Uterus (tissue), 2 donors: ENCODE results near the gene TOP1.

ENCODE experiments used
- POLR2A ChIP-seq, 2 donors: fragments of 450-650 bp; IDR thresholded peaks; one replicate each; pipeline ENCODE4 v1.6.1; 2016; ENCODE audit warnings: antibody characterized with exemption in 2 of 2, mild to moderate bottlenecking in 1 of 2, moderate library complexity in 1 of 2
- TF ChIP-seq, protein P1 (sequence below), 4 experiments: fragments of 200-600 bp in 2 of 4; fragments of 450-650 bp in 2 of 4; sonication (generic) in 2 of 4; IDR thresholded peaks; one replicate each; pipeline ENCODE4 v1.5.1; 2016 to 2019; ENCODE audit warnings: antibody characterized with exemption in 4 of 4, mild to moderate bottlenecking in 2 of 4, moderate library complexity in 1 of 4

DNA sequence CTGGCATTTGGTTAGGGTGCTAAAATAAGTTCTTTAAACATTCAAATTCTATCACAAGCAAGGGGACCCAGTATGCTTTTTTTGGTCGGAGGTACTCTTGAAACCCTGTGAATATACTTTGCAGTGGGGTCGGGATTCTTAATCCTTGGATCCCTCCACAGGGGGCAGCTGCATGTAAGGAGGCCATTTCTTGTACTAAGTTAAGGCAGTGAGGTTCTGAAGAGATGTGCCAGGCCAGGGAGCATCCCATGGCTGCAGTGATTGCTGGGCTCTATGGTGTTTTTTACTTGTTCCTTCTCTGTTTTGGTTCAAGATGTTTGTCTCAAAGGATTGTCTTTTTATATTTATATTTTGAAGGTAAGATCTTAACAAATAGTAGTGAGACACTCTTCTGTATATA, 50.4 kb downstream of the TOP1 start:
- TF ChIP-seq, protein P1, sequence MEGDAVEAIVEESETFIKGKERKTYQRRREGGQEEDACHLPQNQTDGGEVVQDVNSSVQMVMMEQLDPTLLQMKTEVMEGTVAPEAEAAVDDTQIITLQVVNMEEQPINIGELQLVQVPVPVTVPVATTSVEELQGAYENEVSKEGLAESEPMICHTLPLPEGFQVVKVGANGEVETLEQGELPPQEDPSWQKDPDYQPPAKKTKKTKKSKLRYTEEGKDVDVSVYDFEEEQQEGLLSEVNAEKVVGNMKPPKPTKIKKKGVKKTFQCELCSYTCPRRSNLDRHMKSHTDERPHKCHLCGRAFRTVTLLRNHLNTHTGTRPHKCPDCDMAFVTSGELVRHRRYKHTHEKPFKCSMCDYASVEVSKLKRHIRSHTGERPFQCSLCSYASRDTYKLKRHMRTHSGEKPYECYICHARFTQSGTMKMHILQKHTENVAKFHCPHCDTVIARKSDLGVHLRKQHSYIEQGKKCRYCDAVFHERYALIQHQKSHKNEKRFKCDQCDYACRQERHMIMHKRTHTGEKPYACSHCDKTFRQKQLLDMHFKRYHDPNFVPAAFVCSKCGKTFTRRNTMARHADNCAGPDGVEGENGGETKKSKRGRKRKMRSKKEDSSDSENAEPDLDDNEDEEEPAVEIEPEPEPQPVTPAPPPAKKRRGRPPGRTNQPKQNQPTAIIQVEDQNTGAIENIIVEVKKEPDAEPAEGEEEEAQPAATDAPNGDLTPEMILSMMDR (IDR thresholded peaks at IDR 0.05): no peak
- no peak for TF ChIP-seq POLR2A (IDR thresholded peaks at IDR 0.05)
